Stimulated activated CD4-positive, alpha-beta T cell treated with anti-CD3 and anti-CD28 coated beads, Interleukin-2, amount 100 ng/mL, for 24 hours (primary cell): ENCODE data around the gene SLC36A3.
"Not testable (repeated sequence)": the region's sequence is repeated elsewhere in the genome, so short reads cannot be mapped to it uniquely, and the experiment has no call there.

ENCODE experiments used
- DNase-seq, 2 donors: peaks; one replicate each; pipeline ENCODE4 v3.0.0-alpha.2; 2020

Gene SLC36A3

DNA sequence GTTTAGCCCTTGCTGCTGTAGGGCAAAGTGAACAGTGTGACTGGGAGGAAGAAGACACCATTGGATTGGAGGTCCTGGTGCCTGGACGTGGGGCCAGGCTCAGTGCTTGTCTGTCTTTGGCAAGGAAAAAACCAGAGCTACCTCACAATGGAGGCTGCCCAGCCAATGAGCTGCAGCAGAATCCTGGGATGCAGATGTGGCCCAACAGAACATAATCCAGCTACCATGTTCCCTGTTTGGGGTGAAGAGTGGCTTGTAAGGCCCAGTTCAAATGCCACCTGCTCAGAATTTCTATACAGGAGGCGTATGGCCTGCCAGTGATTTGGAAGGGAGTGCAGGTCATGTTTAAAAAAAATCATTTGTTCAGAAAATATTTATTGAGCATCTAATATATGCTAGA lies at the start of gene SLC36A3:
TSS of gene SLC36A3 (minus strand) at position 101 of the 400 bp plus-strand sequence. CDS start 412 bp downstream, outside the sequence.
- no peak for DNase-seq

DNA sequence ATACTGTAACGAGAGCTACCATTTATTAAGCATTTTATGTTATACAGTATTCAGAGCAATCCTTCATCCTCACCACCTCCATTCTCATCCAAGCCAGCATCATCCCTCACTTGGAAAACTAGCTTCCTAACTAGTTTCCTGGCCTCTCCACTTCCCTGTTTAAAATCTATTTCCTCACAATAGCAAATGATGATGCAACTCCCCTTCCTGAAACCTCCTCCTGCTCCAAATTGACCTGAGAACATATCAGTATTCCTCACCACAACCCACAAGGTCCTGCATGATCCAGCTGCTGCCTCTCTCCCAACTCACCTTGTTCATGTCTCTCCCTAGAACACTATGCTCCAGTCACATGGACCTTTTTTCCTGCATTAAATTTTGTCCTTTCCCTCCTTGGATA lies 48.1 kb upstream of the SLC36A3 start:
- DNase-seq: no peak

DNA sequence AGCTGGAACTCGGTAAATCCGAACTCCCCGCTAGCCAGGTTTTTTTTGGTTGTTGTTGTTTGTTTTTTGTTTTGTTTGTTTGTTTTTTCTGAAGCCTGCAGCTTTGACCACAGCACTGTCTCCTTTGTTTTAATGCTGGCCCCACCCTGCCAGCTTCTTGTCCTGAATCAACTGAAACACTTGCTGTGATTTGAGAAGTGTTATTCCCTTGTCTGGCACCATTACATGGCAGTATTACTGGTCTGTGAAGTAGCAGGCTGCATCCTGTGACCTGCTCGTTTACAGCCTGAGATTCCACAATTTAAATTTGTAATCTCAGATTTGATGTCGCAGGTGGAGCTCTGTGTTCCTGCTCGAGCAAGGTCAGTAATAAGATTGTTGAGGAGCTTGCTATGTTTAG lies 45.2 kb upstream of the SLC36A3 start:
- DNase-seq: no peak

- DNase-seq: no peak
Measured at GRCh38 chr5:151347369-151347768, 43.8 kb upstream of the SLC36A3 start, which contains the start of gene SLC36A2. TSS of gene SLC36A2 (minus strand) at chr5:151347559. CDS start at chr5:151347460, 99 bp downstream.

- no peak for DNase-seq
Measured at GRCh38 chr5:151345808-151346478, 42.4 kb upstream of the SLC36A3 start.

GRCh38 chr5:151345187-151345807 lies 41.7 kb upstream of the SLC36A3 start:
- no peak for DNase-seq

DNA sequence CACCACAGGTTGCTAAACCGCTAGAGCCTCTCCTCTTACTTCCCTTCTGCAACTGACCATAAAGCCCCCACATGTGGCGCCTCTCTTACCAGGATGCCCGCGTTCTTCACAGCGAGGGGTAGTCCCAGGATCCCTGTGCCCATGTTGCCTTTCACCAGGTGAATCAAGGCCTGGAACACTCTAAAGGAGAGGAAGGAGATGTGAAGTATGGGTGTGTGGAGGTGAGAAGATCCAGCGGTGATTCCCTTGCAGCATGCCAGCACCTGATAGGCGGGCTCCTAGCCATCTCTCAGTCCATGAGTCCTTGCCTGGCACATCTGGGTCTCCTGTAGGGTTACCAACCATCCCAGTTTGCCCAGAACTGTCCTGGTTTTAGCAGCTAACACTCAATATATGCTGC lies 40.5 kb upstream of the SLC36A3 start:
- DNase-seq: no peak

DNA sequence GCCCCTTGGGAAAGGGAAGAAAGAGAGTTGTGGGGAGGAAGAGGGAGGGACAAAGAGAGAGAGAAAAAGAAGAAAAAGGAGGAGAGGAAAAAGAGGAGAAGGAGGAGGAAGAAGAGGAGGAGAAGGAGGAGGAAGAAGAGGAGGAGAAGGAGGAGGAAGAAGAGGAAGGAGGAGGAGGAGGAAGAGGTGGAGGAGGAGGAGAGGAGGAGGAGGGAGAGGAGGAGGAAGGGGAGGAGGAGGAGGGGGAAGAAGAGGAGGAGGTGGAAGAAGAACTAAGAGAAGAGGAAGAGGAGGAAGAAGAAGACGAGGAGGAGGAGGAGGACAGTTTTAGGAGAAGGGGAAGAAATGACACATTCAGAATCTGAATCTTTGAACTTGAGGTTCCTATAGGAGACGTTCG lies 36.4 kb upstream of the SLC36A3 start:
- DNase-seq: no peak

- no peak for DNase-seq
Measured at GRCh38 chr5:151338734-151339133, 35.2 kb upstream of the SLC36A3 start.

DNA sequence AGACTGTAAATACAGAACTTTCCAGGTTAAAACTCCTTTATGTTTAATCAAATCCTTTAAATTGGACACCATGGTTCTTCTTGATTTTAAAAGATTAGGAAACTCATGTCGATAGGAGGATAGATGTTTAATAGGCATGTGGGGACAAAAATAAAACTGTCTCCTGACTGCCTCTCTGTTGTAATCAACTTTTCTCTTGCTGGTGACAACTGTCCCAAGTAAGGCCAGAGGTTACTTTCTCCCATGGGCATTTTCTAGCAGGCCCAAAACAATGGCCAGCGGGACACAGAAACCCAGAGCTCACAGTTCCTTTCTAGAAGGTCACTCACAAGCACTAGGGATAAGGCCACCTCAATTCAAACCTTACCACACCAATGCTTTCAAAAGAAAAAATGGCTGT lies 29.3 kb upstream of the SLC36A3 start:
- no peak for DNase-seq

DNA sequence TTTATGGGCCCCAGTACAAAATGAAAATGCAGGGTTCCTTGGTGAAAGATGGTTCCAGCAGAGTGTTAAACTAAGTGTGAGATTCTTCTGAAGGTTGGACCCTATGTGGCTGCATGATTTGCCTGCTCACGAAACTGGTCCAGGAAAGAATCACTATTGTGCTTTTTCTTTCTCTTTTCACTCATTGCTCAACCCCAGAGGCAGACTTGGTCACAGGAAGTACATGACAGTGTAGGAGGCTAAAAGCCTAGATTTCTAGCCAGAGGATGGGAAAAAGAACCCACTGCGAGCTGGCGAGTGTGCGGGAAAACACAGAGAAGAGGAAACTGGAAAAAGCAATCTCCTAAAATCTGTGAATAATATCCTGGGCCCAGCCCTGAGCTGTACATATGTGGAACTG lies 25.2 kb upstream of the SLC36A3 start:
- DNase-seq: no peak

GRCh38 chr5:151327585-151327984 lies 24.0 kb upstream of the SLC36A3 start:
- no peak for DNase-seq

DNA sequence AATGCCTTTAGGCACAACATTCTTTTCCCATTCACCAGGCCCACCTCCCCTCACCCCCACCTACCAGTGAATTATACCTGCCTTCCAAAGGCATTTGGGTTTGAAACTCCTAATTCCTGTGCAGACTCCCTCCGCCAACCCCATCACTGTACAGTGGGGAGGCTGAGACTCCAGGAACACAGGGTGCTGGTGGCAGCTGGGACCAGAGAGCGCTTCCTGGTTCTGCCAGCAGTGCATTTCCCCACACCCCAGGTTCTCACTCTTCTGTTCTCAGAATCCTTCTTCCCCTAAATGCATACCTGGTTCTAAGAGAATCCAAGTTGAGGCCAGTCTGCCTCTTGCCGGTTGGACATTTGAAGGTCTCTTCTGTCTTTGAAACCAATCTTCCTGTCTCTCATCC lies 22.7 kb upstream of the SLC36A3 start:
- no peak for DNase-seq

DNA sequence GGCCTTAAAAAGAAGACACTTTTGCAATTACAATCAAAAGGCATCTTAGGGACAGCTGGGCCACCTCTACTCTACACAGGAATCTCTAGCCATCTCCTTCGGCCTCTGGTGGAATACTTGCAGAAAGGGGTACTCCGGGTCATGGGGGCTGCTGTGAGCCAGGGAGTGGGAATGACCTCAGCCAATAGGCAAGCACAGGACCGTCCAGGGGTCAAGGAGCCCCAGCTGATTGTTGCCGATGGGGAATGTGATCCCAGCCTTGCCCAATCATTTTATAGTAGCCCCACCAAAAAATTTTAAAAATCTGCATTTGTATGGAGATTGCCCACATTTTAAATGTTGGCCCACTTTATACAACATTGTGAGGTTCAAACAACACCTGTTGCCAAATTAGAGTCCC lies 16.9 kb upstream of the SLC36A3 start:
- DNase-seq: no peak

DNA sequence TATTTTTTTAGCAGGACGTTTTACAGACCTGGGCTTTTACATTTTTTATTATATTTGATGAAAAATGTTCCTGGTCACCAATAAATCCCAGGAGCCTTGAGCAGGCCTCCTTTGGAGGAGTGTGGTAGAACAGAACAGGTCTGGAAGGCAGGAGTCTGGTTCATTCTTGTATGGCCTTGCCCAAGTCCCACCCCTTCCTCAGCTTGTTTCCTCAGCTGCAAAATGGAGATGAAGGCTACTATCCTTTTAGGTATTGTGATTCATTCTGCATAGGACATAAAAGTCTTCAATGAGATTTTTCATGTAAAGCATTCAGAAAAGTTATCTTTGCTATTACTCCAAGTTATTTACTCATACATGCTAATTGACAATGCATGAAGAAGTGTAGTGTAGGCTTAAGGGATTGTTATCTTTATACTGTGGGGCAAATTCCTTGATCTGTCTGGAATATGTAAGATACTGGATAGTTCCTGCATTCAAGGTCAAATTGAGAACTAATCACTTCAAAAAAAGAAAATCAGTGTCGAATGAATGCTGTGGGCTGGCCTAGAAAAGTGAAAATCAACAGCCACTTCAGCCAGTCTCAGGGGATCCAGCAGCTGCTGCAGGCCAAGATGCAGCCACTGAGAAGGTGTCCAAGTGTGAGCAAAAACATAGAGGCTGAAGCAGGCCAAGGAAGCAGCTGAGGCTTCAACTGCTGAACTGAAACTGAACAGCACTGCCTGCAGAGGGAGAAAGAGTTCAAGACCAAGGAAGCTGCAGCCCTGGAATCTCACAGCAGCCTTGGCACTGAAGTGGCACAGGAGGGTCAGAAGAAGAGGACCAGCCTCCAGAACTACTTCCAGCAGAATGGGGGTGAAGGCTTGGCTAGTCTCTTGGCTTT lies 15.5 kb upstream of the SLC36A3 start:
- DNase-seq: no peak

DNA sequence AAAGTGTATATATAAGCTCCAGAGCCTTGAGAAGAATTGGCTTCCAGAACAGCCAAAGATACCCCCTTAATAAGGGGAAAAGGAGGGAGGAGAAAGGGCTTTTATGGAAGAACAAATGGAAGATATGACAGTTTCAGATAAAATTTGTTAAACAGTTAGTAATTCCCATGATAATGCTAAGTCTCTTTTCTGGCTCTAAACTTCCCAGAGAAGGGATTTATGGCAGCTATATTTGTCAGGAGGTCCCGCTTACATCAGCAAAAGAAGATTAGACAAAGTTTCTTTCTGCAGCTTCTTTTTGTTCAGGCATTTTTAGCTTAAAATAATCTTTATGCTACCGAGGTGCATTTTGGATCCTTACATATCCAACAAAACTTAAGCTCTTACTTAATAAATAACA lies 14.3 kb upstream of the SLC36A3 start:
- DNase-seq: no peak

DNA sequence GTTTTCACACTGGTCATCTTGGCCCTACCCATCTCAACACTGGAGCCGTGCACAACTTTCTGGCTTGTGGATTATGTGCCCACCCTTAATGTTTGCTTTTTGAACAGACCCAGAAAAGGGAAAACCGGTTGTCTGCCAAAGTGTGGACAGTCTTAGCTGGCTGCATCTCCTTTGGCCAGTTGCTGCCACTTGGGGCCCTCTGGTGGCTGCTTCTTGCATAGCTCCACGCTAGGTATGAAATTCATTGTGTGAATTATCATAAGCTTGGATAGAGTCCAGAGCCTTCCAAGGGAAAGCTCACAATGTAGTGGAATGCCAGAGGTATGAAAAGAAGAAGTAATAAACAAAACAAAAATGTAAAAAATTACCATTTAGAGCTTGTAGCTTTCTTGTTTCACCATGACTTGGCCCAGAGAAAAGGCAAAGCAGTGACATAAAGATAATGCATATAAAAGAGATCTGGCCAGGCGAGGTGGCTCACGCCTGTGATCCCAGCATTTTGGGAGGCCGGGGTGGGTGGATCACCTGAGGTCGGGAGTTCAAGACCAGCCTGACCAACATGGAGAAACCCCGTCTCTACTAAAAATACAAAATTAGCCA lies 12.5 kb upstream of the SLC36A3 start:
- DNase-seq: peak; percentile 74 to 78

GRCh38 chr5:151313357-151313756 lies 9.8 kb upstream of the SLC36A3 start:
- no peak for DNase-seq

DNA sequence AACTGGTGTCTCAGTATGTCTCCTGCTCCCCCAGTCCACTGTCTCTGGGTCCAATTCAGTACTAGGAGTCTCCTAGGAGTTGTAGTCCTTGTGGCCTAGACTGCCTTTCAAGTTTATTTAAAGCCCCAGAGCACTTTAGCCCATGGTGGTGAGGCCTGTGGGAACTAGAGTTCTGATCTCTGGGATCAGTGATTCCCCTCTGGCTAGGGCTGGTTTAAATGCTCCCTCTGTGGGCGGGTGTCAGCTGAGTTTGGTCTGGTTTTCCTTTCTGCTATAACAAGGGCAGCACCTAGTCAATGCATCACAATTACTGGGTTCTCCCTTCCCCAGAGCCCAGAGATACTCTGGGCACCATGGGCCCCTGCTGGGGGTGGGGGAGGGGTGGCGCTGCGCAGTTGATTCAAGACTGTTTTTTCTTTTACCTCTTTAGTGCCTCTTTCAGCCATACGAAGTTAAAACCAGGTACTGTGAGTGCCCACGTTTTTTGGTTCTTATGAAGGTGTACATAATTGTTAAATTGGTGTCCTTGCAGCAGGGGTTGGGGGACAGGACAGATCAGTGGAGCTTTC lies 9.3 kb upstream of the SLC36A3 start:
- DNase-seq: no peak

DNA sequence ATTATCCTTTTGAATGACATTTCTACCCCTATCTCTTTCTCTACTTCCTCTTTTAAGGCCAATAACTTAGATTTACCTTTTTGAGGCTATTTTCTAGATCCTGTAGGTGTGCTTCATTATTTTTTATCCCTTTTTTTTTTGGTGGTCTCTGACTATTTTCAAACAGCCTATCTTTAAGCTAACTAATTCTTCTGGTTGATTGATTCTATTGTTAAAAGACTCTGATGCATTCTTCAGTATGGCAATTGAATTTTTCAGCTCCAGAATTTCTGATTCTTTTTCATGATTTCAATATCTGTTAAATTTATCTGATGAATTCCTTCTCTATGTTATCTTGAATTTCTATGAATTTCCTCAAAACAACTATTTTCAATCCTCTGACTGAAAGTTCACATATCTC lies 7.4 kb upstream of the SLC36A3 start:
- DNase-seq: no peak

DNA sequence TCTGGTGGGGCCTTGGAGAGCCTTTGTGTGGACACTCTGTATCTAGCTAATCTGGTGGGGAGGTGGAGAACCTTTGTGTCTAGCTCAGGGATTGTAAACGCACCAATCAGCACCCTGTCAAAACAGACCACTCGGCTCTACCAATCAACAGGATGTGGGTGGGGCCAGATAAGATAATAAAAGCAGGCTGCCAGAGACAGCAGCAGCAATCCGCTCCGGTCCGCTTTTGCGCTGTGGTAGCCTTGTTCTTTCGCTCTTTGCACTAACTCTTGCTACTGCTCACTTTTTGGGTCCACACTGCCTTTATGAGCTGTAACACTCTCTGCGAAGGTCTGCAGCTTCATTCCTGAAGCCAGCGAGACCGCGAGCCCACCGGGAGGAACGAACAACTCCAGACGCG lies 6.3 kb upstream of the SLC36A3 start:
- not testable (repeated sequence) for DNase-seq

GRCh38 chr5:151309266-151309665 lies 5.7 kb upstream of the SLC36A3 start:
- not testable (repeated sequence) for DNase-seq
